Measurements from ENCODE around the gene PAF1. TPM values are rescaled to one million over a fixed set of nuclear protein-coding genes. Genes with fewer than 3 reads are reported as not detected.

The PAF1 gene
- total RNA-seq, 1 donor from 2014 or later: 21.3 TPM

DNA sequence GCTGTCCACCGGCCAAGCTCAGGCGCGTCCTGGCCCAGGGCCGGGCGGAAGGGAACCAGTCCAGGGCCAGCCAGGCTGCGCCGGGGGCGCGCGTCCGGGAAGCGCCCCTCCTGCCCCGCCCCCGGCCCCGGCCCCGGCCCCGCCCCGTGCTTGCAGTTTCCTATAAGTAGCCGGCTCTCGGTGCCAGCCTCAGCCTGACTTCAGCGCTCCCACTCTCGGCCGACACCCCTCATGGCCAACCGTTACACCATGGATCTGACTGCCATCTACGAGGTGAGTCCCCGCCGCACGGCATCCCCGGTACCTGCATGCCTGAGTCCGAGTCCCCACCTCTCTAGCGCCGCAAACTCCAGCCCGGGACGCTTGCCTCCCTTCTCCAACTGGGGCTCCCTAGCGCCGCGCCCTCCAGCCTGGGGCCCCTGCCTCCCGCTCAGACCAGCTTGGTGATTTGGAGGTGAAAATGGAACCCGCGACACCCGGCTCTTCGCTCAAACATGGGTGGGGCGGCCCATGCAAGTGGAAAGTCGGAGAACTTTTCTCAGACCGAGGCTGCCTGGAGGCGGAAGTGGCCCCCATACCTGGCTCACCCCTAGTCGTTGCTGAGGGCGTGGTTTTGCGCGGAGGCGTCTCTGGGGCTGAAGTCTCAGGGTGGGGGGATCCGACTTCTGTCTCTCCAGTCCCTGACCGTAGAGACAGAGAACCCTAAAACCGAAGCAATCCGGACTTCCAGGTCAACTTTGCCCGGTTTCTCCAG lies 15.9 kb upstream of the PAF1 start, which contains the start of gene ZFP36:
Gene ZFP36, plus strand, starts transcription at position 192 of the 754 bp plus-strand sequence. Its CDS starts 58 bp downstream, at position 250.
- ATAC-seq: peak; percentile 48
- DNase-seq (ENCODE audit: low spot score): peak; percentile 94

DNA sequence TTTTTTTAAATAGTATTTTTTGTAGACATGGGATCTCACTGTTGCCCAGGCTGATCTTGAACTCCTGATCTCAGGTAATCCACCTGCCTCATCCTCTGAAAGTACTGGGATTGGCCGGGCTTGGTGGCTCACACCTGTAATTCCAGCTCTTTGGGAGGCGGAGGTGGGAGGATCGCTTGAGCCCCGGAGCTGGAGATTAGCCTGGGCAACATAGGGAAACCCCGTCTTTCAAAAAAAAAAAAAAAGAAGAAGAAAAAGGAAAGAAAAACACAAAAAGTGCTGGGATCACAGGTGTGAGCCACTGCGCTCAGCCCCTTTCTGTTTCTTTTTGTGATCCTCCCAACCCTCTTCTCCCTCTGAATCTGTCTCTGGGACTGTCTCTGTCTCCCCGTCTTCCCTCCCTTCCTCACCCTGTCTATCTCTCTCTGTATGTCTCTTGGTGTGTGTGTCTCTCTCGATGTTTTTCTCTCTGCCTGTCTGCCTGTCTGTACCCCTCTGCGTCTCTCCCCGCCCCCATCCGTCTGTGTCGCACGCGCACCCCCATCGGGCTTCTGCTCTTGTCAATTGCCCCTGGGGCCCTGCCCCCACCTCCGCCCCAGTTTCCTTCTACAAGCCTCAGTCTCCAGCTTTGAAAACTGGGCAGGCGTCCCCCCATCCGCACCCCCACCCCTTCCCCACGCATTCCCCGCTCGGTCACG lies 15.2 kb upstream of the PAF1 start:
- ATAC-seq (peak; percentile 2), DNase-seq (ENCODE audit: low spot score) (no peak)

DNA sequence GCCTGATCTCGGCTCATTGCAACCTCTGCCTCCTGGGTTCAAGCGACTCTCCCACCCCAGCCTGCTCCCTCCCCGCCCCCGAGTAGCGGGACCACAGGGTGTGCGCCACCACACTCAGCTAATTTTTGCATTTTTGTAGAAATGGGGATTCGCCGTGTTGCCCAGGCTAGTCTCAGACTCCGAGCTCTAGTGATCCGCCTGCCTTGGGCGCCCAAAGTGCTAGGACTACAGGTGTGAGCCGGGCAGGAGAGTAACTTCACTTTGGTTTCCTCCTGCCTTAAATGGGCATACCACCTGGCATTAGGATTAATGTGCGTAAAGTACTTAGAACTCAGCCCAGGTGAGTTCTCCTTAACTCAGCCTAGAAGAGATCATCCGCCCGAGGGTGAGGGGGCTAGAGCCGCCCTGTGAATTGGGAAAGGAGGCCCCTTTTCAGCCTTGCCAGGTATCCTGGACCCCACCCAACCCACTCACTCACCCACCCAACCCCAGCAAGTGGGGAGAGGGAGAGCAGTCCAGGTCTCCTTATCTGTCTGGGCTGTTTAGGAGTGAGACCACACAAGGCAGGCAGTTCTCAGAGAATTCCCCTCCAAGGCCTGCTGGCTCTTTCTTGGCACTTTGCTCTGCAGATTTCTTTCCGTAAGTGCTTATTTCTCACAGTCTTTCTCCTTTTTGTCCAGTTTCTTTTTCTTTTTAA lies 14.5 kb upstream of the PAF1 start:
- no peak for ATAC-seq
- DNase-seq (ENCODE audit: low spot score): no peak

DNA sequence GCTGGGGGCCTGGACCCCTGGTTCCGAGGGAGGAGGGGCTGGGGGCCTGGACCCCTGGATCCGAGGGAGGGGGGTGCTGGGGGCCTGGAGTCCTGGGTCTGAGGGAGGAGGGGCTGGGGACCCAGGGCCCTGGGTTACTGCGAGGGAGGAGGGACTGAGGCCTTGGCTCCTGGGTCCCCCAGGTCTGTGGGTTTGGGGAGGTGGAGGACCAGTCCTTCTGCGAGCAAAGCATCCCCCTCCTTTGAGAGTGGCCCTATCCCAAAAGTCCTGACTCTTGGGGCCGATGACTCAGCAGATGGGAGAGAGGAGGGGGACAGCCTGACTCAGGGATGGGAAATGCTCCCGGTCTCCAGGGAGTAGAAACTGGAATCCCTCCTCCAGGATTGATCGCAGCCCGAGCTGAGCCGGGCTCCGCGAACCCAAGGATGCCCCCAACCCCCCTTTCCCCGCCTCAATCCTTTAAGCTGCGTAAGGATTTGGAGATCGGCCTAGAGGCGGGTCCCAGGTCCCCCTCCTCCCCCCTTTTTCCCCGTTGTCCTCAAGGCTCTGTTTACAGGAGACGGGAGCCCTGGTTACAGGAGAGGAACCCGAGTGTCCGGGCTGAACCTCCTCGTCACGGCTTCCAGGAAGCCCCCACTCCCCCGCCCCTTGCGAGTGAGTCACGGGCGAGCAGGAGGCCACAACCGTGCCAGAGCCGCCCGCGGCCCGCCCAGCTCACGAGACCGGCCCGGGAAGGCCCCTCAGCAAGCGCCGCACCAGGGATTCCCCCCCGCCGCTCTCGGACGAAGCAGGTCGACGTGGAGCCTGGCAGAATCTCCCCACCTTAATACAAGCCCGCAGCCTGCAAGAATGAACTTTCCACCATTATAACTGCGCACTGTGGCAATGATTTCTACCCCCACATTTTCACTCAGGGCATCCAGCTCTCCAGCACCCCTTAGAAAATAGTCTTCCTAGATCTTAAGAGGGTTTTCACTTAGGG lies 12.7 kb upstream of the PAF1 start:
- ATAC-seq (no peak), DNase-seq (ENCODE audit: low spot score) (peak; percentile 88)

DNA sequence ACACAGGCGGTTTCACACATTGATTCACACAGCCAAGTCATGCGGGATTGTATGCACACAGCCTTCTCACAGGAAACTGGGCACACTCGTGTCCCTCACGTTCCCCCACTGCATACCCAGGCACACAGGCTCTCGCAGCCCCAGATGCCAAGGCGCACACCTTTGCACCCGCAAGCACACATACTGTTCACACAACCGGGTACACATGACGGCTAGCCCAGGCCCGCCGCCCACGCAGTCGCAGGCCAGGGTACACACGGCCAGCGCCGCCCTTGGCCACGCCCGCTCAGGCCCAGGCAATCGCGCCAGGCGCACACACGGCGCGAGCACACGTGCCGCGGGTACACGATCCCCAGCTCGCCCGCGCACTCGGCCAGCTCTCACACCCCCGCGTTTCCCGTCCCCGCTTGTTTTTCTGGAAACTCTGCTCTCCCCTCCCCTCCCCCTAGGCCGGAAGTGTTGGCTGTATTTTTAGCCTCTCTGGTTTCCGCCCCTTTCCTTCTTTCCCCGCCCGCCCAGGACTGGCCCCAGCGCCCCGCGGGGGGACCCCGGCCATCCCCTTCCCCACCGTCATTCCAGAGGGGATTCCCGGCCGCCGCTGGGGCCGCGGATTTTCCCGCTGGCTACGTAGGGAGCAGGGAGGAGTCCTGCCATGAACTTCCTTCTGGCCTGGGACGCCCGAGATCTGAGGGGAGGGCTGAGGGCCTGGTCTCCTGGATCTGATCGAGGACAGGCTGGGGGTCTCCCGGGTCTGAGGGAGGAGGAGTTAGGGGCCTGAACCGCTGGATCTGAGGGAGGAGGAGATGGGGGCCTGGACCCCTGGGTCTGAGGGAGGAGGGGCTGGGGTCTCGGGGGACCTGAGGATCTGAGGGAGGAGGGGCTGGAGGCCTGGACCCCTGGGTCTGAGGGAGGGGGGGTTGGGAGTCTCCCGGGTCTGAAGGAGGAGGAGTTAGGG lies 11.7 kb upstream of the PAF1 start:
- peak; percentile 41 for ATAC-seq

DNA sequence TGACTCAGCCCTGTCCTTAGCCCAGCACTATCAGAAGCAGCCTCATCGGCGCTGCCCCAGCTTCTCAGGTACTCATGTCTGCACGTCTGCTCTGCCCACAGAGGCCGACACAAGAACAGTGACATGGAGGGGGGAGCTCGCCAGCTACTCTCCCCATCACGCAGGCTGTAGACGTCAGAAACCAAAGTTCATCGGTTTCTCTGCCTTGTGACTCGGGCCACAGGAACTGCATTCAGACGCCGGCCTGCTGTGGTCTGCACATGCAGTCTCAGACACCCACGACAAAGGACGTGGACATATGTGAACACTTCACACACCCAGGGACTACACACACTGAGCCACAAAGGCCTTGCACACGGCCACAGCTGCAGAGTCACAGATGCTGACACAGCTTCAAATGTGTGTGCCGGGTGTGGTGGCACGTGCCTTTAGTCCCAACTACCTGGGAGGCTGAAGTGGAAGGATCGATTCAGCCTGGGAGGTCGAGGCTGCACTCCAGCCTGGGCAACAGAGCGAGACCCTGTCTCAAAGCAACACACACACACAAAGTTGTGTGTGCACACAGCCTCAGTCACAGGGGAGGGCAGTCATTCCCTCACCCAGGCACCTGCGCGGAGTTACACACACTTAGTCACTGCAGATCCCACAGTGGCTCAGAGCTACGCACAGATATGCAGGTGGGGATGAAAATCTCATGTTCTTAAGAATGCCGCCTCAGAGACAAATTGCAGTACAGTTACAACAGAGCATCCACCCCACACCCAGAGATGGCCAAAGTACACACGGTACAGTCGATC lies 10.8 kb upstream of the PAF1 start:
- ATAC-seq (peak; percentile 46), DNase-seq (ENCODE audit: low spot score) (peak; percentile 92)

More for the DNA sequence above, 11.7 kb upstream of the PAF1 start:
- peak; percentile 93 for DNase-seq (ENCODE audit: low spot score)

DNA sequence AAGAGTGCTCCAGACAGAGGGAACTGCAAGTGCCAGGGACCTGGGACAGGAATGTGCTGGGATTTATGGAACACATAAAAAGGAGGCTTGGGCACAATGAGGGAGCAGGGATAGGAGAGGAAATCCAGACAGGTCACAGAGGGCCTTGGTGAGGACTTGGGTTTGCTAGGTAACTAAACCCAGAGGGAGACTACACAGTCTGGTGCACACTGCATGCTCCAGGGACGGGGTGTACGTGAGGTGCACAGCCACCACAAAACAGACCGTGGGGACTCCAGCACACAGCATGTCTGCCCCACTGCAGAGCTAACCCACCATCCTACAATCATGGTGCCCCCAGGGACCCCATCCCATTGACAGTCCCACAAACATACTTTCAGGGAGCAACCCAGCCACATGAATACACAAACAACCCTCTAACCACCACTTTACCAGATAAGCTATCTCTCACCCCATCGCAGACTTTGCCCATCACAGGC lies 10.2 kb upstream of the PAF1 start:
- ATAC-seq (no peak), DNase-seq (ENCODE audit: low spot score) (no peak)

DNA sequence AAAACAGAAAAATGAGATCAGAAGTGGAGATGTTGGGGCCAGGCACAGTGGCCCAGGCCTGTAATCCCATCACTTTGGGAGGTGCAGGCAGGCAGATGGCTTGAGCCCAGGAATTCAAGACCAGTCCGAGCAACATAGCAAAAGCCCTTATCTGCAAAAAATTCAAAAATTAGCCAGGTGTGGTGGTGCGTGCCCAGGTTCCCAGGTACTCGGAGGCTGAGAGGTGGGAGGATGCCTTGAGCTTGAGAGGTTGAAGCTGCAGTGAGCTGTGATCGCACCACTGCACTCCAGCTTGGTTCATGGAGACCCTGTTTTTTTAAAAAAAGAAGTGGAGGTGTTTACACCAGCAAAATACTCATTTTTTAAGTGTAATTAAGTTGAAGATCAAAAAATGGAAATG lies 9.2 kb upstream of the PAF1 start:
- DNase-seq (ENCODE audit: low spot score) (no peak), ATAC-seq (no peak)

DNA sequence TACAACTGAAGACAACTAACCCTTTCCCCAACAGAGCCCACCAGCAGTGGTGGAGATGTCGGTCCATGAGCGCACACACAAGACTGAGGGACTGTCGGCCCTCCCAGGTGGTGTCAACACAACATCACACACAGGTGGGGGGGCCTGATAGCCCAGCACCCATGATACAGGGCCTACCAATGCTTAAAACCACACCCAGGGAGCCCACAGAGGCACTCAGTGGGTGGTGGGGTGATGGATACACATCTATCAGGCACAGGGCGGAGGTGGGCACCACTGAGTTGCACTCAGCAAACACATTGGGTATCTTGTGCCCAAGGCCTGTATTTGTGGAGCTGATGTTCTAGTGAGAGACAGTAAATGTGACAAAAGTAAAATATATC lies 8.8 kb upstream of the PAF1 start:
- DNase-seq (ENCODE audit: low spot score): no peak
- no peak for ATAC-seq

DNA sequence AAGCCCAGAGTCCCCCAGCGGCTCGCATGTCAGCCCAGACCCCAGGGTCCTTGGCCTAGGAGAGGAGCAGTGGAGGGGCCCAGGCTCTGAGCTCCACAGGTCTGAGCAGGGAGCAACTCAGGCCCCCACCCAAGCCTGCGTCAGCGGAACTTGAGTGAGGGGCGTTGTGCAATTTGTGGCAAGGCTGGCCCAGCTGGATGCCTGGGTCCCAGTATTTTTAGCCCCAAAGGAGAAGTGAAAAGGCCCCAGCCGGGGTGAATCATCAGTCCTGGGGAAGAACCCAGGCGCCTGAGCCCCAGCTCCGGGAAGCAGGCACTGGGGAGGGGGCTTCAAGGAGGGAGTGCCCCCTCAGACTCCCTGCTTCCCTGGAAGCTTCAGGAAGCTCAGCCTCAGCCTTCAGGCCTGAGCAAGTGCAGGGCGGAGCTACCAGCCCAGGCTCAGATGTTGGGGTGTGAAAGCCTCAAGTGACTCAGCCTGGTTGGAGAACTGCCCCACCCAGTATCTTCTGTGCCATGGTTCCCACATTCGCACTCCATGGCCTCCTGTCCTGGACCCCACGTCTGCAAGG lies 7.5 kb upstream of the PAF1 start:
- ATAC-seq (no peak), DNase-seq (ENCODE audit: low spot score) (peak; percentile 73)

DNA sequence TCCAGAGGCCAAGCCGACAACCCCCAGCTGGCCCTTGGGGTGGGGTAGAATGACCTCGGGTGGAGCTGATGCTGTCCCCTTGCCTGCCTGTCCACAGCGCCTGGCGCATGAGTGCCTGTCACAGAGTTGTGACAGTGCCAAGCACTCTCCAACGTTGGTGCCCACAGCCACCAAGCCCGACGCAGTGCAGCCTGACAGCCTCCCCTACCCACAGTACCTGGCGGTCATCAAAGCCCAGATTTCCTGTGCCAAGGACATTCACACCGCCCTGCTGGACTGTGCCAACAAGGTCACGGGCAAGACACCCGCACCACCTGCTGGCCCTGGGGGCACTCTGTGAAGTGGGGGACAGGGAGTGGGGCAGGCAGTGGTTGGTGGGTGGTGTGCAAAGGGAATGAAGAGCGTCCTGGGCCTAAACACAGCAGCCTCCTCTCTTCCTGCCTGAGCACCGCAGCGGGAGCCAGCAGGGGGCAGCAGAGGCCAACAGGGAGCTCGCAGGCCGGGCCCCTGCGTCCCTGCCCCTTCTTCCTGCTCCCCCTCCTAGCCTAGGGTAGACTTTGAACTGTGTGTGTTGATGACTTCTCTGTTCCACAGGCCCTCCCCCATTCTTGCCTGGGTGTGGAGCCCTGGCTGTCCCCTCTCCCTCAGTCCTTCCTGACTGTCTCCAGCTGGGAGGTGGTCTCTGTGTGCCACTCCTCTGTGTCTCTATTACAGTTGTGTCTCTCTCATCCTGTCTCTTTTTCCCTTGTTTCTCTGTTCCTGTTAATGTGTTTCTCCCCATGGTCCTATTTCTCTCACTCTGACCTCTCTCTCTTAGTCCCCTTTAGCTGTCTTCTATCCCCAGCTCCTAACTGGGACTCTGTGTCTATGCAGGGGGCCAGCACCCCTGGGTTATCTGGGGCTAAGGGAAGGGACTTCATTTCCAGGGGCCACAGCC lies 6.7 kb upstream of the PAF1 start:
- DNase-seq (ENCODE audit: low spot score) (peak; percentile 96), ATAC-seq (peak; percentile 76)

DNA sequence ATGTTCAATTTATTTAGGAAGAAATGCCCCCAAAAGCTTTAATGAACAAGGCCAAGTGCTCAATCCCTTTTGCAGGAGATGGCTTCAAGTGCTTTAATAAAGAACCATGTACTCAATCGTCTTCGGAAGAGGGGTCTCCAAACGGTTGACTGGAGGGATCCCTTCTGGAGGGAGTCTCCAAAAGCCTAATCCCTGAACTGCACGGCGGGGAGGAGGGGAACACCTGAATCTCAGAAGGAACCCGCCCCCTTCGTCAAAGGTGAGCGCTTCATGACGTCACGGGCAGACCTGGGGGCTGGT lies 505 bp downstream of the PAF1 start:
- no peak for DNase-seq (ENCODE audit: low spot score)
- ATAC-seq: peak; percentile 23

DNA sequence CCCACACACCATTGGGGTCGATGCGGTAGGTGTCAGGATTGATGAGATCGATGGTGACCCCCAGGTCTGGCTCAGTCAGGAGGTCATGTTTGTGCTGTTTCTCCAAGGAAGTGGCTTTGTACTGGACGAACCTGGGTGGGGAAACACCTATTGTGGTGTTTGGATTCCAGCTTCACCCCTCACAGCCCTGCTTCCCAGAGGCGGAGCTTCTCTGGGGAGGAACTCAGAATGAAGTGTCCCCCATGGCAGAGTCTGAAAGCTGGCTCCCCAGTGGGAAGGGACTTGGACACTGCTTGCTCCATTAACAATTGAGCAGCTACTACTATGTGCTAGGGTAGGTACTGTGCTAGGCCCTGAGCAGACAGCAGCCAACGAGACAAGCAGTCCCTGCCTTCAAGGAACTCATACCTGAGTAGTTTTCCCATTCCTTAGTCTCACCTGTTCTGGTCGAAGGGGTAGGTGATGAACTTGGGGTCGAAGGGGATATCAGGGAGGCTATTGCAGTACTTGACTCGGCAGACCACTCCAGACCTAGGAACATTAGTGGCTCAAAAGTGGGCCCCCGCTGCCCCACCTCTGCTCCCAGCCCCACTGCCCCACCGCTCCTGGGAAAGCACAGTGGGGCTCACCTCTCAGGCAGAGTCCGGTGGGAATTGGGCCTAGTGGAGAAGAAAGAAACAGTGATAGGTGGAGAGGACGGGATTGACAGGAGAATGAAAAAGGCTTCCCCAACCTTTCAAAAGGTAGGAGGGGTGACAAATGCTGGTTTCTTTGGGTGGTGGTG lies 1.1 kb downstream of the PAF1 start:
- ATAC-seq (no peak), DNase-seq (ENCODE audit: low spot score) (no peak)

DNA sequence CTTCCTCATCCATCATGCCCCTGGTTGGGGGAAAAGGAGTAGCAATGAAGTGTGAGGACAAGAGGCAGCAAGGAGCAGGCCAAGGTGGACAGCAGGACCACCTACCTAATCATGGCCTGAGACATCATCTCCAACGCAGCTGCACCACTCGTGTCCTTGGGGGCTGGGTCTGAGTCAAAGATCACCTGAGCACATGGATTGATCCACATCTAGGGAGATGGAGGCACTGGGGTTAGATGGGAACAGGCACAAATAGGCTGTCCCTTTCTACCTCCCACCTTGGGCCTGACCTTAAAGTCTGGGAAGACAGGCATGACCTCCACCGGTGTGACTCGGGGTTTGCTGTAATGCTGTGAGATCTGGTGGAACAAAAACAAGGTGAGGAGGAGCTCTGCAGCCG lies 2.2 kb downstream of the PAF1 start:
- ATAC-seq: no peak

DNA sequence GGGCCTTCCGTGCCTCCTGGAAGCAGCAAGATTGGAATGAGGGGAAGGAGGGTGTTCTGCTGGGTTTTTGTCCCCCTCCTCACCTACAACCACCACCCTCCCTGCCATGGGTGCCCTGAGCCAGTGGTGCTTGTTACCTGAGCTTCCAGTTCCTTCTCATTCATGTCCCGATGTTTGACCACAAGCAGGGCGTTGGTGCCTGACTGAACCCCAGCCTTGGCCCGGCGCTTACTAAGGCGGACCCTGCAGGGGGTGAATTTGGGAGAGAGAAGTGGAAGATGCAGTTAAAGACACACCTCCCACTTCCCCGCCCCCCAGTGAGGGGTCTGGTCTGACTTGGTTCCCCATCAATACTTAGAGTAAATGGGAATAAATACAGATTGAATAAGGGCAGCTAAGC lies 4.3 kb downstream of the PAF1 start:
- no peak for ATAC-seq

More for the DNA sequence above, 2.2 kb downstream of the PAF1 start:
- DNase-seq (ENCODE audit: low spot score): no peak

DNA sequence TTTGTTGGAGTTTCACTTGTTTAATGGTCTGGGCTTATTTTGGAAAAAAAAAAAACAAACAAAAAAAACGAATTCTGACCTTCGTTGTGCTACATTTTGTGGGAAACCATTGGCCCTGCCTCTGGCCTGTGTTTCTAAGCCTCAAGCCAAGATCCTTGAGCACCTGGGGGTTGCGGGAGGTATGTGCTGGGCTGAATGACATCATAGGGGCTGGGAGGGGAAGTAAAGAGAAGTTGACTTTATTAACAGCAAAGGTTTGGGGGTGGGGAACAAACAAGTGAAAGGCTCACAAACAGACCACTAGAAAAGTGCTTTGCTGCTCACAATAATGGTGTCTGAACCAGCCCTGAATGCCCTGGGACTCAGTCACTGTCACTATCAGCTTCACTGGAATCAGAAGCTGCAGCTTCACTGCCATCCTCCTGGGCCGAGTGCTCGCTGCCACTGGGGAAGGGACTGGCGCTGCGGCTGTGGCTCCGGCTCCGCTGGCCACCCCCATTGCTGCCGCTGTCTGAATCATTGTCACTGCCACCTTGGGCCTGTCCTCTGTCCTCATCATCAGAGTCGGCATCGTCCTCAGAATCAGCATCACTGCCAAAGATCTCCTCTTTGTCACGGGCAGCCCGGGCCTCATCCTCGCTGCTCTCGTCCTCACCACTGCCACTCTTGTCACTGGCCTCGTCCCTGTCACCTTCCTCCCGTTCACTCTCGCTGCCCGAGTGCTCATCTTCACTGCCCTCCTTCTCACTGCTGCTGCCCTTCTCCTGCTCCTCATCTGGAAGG lies 5.1 kb downstream of the PAF1 start:
- no peak for ATAC-seq
- DNase-seq (ENCODE audit: low spot score): no peak

More for the DNA sequence above, 4.3 kb downstream of the PAF1 start:
- DNase-seq (ENCODE audit: low spot score): no peak
